Ovary (tissue), 9 donors: ENCODE measurements around the gene KCNAB2. TPM values are rescaled to one million over a fixed set of nuclear protein-coding genes. Genes with fewer than 3 reads are reported as not detected.

ENCODE experiments used
- DNase-seq, 5 donors: peaks; one replicate each; pipeline ENCODE4 v3.0.0-alpha.2; 2019 to 2020
- H3K27ac ChIP-seq, 2 donors: fragments of 200-600 bp; one replicate each; pipeline versions ENCODE4 v1.5.1 to v1.8.0; 2019 to 2022
- H3K27me3 ChIP-seq: fragments of 200-600 bp; one replicate; pipeline ENCODE4 v1.8.0; 2022
- H3K36me3 ChIP-seq: fragments of 200-600 bp; sonication (generic); one replicate; pipeline ENCODE4 v1.5.1; 2019
- H3K4me1 ChIP-seq: one replicate; pipeline ENCODE4 v1.8.1; 2013; ENCODE audit warnings: mild to moderate bottlenecking, moderate library complexity; ENCODE audit not compliant: insufficient read depth
- H3K4me3 ChIP-seq: fragments of 200-600 bp; sonication (generic); one replicate; pipeline ENCODE4 v1.5.1; 2017
- H3K9me3 ChIP-seq, 2 donors: fragments of 200-600 bp in 1 of 2; sonication (generic) in 1 of 2; one replicate each; pipeline versions ENCODE4 v1.5.1 to v1.8.1; 2013 to 2019; ENCODE audit warnings: mild to moderate bottlenecking in 1 of 2, moderate library complexity in 1 of 2
- CTCF ChIP-seq, 3 donors: fragments of 450-650 bp in 2 of 3; fragments of 200-600 bp in 1 of 3; IDR thresholded peaks; one replicate each; pipeline versions ENCODE4 v1.5.1 to v1.8.0; 2016 to 2022; ENCODE audit warnings: antibody characterized with exemption in 3 of 3, mild to moderate bottlenecking in 1 of 3
- EP300 ChIP-seq: sonication (generic); formaldehyde crosslinking; IDR thresholded peaks from one replicate; pipeline ENCODE4 v1.6.1; 2017; ENCODE audit warnings: antibody characterized with exemption
- POLR2A ChIP-seq: fragments of 450-650 bp; IDR thresholded peaks from one replicate; pipeline ENCODE4 v1.6.1; 2017; ENCODE audit warnings: antibody characterized with exemption, mild to moderate bottlenecking, moderate library complexity
- WGBS, 3 donors: extraction: QIAGEN DNeasy Blood & Tissue Kit in 1 of 3; methylation state at CpG; one replicate each; pipeline versions ENCODE4 v1.1.5 to v1.1.7; 2013 to 2017; 5-methylcytosine and 5-hydroxymethylcytosine counted together
- intact Hi-C, 4 donors: fragments of 100-400 bp; cut with DNase I; formaldehyde crosslinking; loops; one replicate each; pipeline versions ENCODE4 v1.11.0 to v1.15.1; 2022 to 2023
- polyA plus RNA-seq, 2 donors: library from polyadenylated mRNA; stranded (reverse); fragments of 200-250 nt in 1 of 2; fragments of 350-450 nt in 1 of 2; fragmentation: Illumina TruSeq in 1 of 2; extraction: RNeasy Lipid Tissue Mini Kit (QIAGEN cat#74804) in 1 of 2; gene quantifications; one replicate each; pipeline ENCODE4 v1.2.3, GENCODE V29; 2013 to 2014
- total RNA-seq, 7 donors: library from RNA; depleted of rRNA in 2 of 7; stranded (reverse); fragments of >200 nt in 2 of 7; fragmentation: NEBNext Ultra II Directional in 3 of 7; extraction: Animal tissue kit (Norgen Biotek cat#: 25700) in 3 of 7; gene quantifications; one replicate each; pipeline versions ENCODE4 v1.1.0 to v1.2.4, GENCODE V29; 2016 to 2023
- donor health status: DM: no; HTN: no; CAD: no; lungs with moderate emphysema.
- donor health status: DM: no; HTN: no; CAD: no.
- donor health status: Bipolar disorder and iron deficiency.
- donor health status: DM: yes; HTN: yes; CAD: no.
- donor health status: DM: no; HTN: no; CAD: no.
- donor health status: DM: yes; HTN: yes; CAD: no.

The KCNAB2 gene
- total and polyA plus RNA-seq, 9 donors, result 2.9 to 18.3 (median 7.1) TPM

- Histone ChIP-seq H3K27ac (no peak overlapping the region), H3K9me3 (no peaks in the 10 kb centered on the region), H3K36me3 (no peaks in the 10 kb centered on the region), H3K4me1 (no peaks in the 10 kb centered on the region), H3K27me3 (no peaks in the 10 kb centered on the region), H3K4me3 (no peak overlapping the region)
- 72 to 76% (median 74%) methylated on average over 21 to 22 of the region's 22 CpGs for WGBS, 3 donors
- intact Hi-C loops, result no loop called here
- DNase-seq, result no peak
- no peak for TF ChIP-seq CTCF (IDR thresholded peaks at IDR 0.05)
- TF ChIP-seq EP300, result no peak
- TF ChIP-seq POLR2A, result no peak
Measured at GRCh38 chr1:6134741-6135510, 89.2 kb downstream of the KCNAB2 start.

- 72 to 83% (median 82%) methylated on average over 16 of the region's 16 CpGs for WGBS, 3 donors
- Histone ChIP-seq H3K36me3 (no peaks in the 10 kb centered on the region), H3K4me3 (no peak overlapping the region), H3K9me3 (no peaks in the 10 kb centered on the region), H3K27me3 (no peaks in the 10 kb centered on the region), H3K27ac (no peak overlapping the region), H3K4me1 (no peaks in the 10 kb centered on the region)
- TF ChIP-seq EP300 (no peak), CTCF (IDR thresholded peaks at IDR 0.05) (no peak), POLR2A (no peak)
- DNase-seq, result no peak
- intact Hi-C loops, result no loop called here
Measured at GRCh38 chr1:6136516-6137220, 91.0 kb downstream of the KCNAB2 start.

GRCh38 chr1:6137758-6138157 is 92.1 kb downstream of the KCNAB2 start:
- Histone ChIP-seq H3K27ac (no peak overlapping the region), H3K36me3 (no peaks in the 10 kb centered on the region), H3K9me3 (no peaks in the 10 kb centered on the region), H3K4me1 (no peaks in the 10 kb centered on the region), H3K27me3 (no peaks in the 10 kb centered on the region), H3K4me3 (no peak overlapping the region)
- WGBS, 3 donors, result 74 to 81% (median 76%) methylated on average over 5 of the region's 5 CpGs
- intact Hi-C loops, result no loop called here
- DNase-seq, result no peak
- TF ChIP-seq POLR2A (no peak), EP300 (no peak), CTCF (IDR thresholded peaks at IDR 0.05) (no peak)

- TF ChIP-seq EP300 (no peak), CTCF (IDR thresholded peaks at IDR 0.05) (no peak), POLR2A (no peak)
- no peak overlapping the region for H3K4me3 ChIP-seq
- H3K27ac ChIP-seq, result no peak overlapping the region
- DNase-seq, result no peak
- intact Hi-C loops, result no loop called here
- H3K27me3 ChIP-seq, result no peaks in the 10 kb centered on the region
- 80 to 94% (median 84%) methylated on average over 2 of the region's 2 CpGs for WGBS, 3 donors
- H3K9me3 ChIP-seq, result no peaks in the 10 kb centered on the region
- H3K4me1 ChIP-seq, result no peaks in the 10 kb centered on the region
- H3K36me3 ChIP-seq, result no peaks in the 10 kb centered on the region
Measured at GRCh38 chr1:6140413-6140812, 94.7 kb downstream of the KCNAB2 start.
